Stimulated activated CD4-positive, alpha-beta T cell treated with anti-CD3 and anti-CD28 coated beads, Interleukin-12 subunit alpha, Interleukin-12 subunit beta, amount 100 ng/mL, for 4 hours (primary cell): Measurements from ENCODE around the gene PSMG4.

Source experiments
- DNase-seq: peaks from one replicate; pipeline ENCODE4 v3.0.0-alpha.2; 2020

PSMG4 gene

DNA sequence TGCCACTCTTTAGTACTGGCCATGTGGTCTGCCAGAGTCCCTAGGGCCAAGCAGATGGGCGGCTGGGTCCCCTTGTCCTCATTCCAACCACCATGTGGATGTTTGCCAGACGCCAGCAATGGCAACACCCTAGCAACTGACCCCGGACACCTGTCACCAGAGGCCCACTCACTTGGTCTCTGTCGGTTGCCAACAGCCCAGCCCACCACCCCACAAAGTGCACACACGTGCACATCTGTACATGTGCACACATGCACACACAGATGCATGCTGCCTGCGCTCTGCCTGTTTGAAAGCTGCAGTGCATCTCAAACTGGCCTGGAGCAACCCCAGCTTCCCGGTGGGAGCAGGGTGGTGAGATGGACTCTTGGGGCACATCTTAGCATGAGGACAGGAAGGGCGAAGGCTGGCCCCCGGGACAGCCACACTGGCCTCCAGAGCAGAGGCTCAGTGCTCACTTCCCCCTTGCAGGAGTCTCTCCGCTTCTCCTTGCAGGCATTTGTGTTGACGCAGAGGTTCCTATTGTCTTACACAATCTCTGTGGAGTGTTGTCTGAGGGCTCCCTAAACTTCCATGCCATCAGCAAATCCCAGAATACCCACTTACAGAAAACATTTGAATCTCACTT, 54.0 kb downstream of the PSMG4 start:
- no peak for DNase-seq

DNA sequence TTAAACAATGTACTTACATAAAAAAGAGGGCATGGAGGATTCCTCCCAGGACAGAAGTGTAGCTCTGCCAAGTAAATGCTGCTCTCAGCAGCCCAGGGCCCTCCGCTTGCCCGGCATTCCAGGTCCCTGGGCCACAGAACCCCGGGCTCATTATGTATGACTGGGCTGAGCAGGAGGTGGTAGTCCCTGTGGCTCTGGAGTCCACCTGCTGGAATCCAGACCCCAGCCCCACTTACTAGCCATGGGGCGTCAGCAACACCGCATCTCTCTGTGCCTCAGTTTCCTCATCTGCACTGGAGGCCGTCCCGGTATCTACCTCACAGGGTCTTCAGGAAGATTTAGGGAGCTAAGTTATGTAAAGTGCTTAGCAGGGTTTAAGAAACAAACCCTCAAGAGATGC, 55.4 kb downstream of the PSMG4 start:
- DNase-seq: no peak

DNA sequence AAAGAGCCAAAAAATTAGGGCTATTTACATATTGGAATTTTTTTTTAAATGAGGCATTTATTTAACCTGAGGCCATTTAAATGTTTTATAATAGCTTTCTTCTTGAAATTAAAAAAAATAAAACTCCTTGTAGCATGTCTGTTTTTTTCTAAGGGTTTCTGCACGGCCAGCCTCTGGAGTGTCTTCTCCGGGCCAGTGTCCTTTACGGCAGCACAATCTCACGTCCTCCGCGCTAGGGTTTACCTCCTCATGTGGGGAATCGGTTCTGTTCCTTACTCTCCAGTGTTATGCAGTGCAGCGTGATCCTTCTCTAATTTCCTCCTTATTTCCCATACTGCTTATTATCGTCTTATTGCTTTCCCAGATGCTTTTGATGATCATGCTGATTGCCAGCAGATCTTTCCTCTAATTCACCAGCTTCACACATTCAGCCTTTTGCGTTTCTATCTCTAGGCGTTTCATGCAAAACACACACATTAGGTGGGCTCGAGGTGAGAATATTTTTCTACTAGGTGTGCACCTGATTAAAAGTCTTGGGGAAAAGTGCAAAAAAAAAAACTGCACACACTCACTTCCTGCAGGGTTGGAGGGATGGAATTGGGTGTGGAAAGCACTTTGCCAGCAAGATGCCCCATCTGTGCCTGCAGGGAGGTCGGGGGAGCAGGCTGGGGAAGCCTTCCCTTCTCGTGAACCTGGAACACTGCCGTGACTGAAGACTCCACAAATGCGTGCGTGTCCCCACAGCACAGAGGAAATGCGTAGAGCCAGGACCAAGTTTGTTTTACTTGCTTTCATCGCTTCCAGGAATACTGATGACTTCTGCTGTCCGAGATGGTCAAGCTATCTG, 56.1 kb downstream of the PSMG4 start:
- DNase-seq: no peak

DNA sequence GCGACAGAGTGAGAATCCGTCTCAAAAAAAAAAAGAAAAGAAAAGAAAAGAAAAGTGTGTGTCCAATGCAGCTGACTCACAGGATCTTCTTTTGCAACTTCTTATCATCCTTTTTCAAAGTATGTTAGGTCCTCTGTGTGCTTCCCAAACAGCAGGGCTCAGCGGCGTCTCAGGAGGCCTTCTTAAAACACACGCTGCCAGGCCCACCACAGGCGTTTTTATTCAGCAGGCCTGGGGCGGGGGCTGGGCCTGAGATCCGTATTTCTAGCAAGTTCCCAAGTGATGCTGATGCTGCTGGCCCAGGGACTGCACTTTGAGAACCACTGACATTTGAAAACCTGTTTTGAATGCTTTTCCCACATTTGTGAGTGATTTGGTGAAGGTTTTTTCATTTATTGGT, 57.1 kb downstream of the PSMG4 start:
- no peak for DNase-seq

DNA sequence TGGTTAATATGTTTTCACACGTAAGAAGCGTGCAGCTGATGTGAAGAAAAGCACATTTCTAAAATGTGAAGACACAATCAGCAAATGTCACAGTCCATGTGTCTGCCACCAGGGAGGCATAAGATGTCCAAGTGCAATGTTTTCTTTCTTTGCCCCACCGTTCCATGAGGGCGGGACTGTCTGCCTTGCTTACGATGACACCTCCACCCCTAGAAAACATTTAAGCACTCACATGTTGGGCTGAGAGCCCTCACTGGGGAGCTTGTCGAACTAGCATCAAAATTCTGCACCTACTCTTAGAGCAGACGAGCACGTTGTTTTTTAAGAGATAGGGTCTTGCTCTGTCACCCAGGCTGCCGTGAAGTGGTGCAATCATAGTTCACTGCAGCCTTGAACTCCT, 57.6 kb downstream of the PSMG4 start:
- DNase-seq: no peak

DNA sequence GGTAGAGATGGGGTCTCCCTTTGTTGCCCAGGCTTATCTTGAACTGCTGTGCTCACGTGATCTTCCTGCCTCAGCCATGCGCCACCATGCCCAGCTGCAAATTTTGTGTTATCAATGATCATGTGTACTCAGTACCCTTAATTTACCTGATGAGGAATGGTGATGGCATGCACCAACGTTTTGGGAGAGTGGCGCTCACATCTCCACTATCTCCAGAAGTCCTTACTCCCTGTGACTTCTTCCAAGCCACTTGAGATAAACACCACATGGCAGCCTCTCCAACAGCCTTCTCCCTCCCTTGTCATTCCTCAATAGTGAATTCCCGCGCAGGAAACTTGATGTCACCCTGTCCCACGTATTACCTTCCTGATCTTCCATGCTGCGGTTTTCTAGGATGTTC, 58.1 kb downstream of the PSMG4 start:
- no peak for DNase-seq
